ENCODE results near the gene TTLL6.

DNA sequence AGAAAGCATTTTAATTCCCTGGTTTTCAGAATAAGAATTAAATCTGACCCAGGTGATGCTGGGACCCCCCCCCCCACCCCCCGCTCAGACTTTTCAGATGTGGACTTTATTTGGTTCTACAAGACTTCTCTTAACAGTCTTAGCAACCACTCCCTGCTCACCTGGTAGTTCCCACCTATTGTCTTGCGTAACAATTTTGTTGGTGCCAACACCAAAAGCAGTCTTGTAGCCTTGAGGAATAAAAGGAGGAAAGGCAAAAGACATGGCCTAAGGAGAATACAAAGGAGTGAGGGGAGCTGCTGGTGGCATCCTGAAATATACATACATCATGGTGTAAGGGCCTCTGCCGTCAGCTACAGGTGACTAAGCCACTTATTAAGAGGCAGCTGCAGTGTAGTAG, 5.0 kb downstream of the TTLL6 start:
- TF ChIP-seq POLR2A (IDR thresholded peaks at IDR 0.05): no peak
- TF ChIP-seq CTCF (IDR thresholded peaks at IDR 0.05): no peak

All from testis (tissue), 2 donors.